Inflammatory macrophage treated with lipopolysaccharide for 1 hour (primary cell): ENCODE measurements around the gene PRAMEF5.
"Not testable (repeated sequence)": the region's sequence is repeated elsewhere in the genome, so short reads cannot be mapped to it uniquely, and the experiment has no call there.

Source experiments
- DNase-seq, 2 donors: peaks; one replicate each; pipeline ENCODE4 v3.0.0-alpha.2; 2020 to 2022

PRAMEF5 gene

DNA sequence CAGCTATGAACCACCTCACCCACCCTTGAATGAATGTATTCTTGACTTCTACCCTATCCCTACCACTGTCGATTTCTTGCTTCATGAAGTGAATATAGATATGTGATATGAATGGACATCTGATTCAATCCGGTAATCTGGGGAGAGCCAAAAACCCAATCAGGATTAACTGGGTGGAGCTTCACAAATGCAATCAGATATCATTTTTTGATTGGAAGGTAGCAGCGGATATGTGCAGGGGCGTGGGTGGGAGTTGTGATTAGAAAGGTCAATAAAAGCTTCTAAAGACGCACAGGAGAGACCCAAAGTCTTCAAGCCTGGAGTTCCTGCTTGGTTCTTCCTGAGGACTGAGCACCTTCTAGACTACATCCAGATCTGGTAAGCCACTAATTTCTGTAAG, at the start of gene PRAMEF5:
Gene PRAMEF5, plus strand, starts transcription at position 301 of the 400 bp plus-strand sequence. CDS start 5,071 bp downstream, outside the sequence.
- not testable (repeated sequence) for DNase-seq

DNA sequence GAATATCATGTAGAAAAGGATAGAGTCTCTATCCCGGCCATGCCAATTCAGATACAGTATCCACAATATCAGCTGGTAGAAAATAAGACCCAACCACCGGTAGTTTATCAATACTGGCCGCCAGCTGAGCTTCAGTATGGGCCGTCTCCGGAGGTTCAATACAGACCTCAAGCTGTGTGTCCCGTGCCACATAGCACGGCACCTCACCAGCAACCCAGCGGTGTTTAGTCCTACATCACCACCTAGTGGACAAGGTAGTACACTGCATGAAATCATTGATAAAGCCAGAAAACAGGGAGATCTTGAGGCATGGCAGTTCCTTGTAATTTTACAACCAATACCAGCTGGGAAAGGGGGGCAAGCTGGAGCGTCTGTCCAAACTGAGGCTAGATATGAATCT, 45.3 kb upstream of the PRAMEF5 start:
- not testable (repeated sequence) for DNase-seq

DNA sequence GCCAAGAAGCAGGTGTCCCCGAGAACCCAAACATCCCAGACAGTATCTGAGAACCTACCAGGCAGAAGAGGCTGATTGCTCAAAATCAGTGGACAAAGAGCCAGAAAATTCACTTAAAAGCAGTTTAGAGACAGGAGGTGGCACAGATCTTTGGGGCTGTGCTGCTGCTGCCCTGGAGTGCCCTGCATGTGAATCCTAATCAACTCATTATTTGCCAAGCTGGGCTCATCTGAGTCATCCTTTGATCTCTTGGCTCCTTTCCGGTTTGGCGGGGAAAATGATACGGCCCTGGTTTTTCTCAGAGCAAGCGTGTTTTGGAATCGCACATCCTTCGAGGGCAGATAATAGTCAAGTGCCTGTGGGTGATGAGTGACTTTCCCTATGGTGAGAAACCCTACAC, 37.4 kb upstream of the PRAMEF5 start:
- DNase-seq: not testable (repeated sequence)

DNA sequence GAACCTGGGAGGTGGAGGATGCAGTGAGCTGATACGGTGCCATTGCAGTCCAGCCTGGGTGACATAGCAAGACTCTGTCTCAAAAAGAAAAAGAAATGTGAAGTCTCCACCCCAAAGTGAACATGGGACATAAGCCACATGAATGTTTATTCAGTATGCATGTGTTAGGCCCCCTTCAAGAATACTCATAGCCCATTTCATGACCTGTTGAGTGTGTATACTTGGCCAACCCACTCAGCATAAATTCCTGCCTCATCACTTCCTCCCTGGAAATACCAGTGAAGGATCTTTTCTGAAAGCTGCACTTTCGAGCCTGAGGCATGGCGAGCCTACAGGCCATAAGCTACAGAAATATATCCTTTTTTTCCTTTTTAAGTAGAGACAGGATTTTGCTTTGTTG, 34.8 kb upstream of the PRAMEF5 start:
- not testable (repeated sequence) for DNase-seq

DNA sequence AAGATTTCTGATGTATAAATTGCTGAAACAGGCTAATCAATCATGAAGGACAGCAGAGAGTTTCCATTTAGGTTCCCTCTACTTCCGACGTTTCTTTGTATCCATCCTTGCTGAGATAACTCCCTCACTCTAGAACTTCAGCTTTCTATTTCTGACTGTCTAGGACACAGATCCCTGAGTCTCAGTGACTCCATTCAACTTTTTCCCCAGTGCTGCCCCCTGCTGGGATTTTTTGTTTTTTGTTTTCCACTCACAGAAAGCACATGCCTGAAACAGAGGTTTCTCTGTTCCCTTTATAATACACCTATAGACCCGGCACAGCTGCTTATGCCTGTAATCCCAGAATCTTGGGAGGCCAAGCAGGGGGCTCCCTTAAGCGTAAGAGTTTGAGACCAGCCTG, 31.2 kb upstream of the PRAMEF5 start:
- not testable (repeated sequence) for DNase-seq

DNA sequence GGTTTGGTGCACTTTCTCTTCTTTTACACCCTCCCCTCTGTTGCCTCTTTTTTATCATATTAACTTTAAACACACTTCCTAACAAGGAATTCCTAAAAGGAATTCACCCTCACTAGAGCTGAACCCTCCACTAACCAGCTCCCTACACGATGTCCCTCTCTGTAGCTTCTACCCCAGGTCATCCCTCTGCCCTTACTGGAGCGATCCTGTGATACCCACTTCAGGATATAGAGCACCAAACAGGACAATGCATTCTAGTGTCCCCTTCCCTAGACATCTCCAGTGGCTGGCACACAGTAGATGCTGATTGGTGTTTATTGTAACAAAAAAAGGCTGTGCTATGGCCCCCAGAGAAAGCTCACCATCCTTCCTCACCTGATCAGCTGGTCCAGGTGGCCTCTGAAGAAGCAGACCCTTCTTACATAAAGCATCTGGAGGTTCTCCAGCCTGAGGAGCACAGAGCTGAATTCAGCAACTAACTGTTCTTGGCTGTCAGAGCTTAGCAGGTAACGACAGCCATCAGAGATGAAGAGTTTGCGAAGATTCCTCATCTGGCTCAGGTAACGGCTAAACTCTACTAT, 29.4 kb upstream of the PRAMEF5 start:
- DNase-seq: no peak

DNA sequence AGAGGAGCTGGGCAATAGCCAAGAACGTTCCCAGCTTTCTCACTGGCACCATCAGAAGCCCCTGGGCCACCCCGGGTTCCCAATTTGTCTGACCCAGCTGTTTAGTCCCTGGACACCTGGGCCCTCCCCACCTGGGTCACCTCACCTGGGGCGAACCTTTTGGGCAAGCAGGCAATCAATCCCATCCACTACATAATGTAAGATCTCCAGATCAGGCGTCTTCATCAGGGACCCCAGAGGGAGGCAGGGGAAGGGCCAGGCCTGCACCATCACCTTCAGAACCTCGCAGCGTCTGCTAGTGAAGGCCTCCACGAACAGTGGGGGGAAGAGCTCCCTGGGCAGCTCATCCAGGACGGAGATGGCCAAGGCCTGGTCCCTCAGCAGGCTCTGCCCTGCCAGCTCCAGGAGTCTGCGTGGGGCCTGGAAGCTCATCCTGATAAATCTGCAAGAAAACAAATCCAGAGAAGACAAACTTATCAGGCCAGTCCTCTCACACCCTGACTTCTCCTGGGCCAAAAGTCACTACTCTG, 28.3 kb upstream of the PRAMEF5 start, which contains the start of gene PRAMEF18:
Gene PRAMEF18, minus strand, starts transcription at position 480 of the 530 bp plus-strand sequence. Its CDS starts 48 bp downstream, at position 432.
- not testable (repeated sequence) for DNase-seq

DNA sequence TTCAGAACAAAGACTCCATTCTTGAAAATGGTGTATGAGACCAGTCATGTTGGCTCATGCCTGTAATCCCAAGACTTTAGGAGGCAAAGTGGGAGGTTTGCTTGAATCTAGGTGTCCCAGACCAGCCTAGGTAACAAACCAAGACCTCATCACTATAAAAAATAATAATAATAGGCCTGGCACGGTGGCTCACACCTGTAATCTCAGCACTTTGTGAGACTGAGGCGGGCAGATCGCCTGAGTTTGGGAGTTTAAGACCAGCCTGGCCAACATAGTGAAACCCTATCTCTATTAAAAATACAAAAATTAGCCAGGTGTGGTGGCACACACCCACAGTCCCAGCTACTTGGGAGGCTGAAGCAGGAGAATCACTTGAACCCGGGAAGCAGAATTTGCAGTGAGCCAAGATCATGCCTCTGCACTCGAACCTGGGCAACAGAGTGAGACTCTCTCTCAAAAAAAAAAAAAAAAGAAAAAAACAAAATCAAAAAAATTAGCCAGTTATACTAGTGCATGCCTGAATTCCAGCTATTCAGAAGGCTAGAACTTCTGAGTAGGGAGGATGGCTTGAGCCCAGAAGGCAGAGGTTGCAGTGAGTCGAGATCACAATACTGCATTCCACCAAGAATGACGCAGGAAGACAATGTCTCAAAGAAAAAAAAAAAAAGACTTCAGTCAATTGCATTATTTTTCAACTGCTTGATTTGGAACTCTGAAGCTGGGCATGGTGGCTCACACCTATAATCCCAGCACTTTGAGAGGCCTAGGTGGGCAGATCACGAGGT, 26.5 kb upstream of the PRAMEF5 start:
- not testable (repeated sequence) for DNase-seq

DNA sequence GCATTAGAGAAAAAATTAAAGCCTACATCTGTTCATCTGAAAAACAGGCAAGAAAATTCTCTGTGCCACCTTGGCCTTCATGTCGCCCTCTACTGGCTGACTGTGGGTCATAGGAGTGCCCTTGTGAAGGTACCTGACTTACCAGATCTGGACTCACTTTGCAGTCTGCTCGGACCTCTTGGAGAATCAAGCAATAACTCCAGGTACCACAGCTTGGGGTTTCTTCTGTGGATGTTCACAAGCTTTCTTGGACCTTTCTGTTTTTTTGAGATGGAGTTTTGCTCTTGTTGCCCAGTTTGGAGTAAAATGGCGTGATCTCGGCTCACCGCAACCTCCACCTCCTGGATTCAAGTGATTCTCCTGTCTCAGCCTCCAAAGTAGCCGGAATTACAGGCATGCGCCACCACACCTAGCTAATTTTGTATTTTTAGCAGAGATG, 25.6 kb upstream of the PRAMEF5 start:
- DNase-seq: peak; percentile 5 to 44

DNA sequence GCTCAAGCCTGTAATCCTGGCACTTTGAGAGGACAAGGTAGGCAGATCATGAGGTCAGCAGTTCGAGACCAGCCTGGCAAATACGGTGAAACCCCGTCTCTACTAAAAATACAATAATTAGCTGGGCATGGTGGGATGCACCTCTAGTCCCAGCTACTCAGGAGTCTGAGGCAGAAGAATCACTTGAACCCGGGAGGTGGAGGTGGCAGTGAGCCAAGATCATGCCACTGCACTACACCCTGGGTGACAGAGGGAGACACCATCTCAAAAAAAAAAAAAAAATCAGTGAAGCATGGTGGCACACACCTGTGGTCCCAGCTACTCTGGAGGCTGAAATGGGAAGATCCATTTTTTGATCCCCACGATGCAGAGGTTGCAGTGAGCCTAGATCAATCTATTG, 23.9 kb upstream of the PRAMEF5 start:
- not testable (repeated sequence) for DNase-seq

DNA sequence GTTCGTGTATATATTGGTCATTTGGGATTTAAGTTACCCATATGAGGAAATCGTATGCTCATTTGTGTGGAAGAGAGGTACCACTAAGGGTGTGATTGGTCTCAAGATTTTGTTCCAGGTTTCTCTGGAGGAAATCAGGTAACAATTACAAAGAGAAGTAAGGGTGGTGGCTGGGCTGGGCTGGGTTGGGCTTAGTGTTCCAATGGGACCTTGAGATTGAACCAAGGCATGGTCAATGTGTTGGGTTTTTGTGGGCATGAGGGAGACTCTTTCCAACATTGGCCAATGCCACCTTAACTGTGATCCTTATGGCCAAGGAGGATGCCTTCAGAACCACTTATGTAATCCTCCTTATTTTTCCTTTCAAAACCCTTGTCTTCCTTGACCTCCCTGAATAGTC, 23.4 kb upstream of the PRAMEF5 start:
- DNase-seq: not testable (repeated sequence)

DNA sequence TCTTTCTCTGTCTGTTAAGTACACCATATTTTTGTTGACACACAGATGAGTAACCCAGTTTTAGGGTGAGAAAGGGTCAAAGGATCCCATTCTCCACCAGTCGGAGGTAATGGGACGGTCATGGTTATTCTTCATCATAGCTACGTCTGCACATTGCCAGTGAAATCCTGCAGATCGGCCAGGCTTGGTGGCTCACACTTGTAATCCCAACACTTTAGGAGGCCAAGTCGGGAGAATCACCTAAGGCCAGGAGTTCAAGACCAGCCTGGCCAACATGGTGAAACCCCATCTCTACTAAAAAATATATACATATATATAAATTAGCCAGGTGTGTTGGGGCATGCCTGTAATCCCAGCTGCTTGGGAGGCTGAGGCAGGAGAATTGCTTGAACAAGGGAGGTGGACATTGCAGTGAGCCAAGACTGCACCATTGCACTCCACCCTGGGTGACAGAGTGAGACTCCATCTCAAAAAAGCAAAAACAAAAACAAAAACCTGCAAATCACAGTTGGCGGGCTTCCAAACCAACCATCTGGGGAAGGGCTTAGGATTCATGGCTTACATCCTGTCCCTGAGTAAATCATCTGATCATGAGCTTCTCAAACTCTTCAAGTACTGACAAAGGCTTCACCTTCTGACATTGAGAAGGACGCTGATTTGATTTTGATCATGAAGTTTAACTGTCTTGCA, 22.8 kb upstream of the PRAMEF5 start:
- DNase-seq: not testable (repeated sequence)

DNA sequence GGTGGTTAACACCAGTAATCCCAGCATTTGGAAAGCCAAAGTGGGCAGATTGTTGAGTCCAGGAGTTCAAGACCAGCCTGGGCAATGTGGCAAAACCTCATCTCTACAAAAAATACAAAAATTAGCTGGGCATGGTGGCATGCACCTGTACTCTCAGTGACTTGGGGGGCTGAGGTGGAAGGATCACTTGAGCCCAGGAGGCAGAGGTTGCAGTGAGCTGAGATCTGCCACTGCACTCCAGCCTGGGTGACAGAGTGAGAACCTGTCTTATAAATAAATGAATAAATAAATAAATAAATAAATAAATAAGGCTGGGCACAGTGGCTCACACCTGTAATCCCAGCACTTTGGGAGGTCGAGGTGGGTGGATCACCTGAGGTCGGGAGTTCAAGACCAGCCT, 21.9 kb upstream of the PRAMEF5 start:
- not testable (repeated sequence) for DNase-seq

DNA sequence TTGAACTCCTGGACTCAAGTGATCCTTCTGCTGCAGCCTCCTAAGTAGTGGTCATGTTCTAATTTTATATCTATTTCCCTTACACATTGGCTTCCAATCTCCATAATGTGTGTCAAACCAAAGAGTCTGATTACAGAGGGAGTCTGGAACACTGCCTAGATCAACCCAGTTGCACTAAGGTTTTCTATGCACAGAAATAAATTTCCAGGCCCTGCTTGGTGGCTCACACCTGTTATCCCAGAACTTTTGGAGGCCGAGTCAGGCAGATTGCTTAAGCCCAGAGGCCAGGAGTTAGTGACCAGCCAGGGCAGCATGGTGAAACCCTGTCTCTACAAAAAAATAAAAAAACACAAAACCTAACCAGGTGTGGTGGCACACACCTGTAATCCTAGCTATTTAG, 19.9 kb upstream of the PRAMEF5 start:
- not testable (repeated sequence) for DNase-seq

DNA sequence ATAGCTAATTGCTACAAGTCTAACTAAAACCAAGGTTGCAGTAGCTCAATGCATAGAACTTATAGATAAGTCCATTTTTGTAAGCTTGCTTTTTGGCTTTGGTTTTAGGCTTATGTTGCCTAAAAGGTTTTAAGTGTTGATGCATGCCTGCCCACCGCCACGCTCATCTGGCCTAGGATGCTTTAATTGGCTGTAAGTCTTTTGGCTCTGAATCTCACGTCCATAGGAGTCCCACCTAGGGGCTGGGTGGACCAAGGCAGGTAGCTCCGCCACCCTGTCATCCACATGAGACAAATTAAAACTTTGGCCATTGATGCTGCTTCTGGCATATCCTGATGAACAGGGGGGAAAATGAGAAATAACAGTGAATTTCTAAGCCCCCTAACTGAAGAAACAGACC, 16.4 kb upstream of the PRAMEF5 start:
- DNase-seq: not testable (repeated sequence)

DNA sequence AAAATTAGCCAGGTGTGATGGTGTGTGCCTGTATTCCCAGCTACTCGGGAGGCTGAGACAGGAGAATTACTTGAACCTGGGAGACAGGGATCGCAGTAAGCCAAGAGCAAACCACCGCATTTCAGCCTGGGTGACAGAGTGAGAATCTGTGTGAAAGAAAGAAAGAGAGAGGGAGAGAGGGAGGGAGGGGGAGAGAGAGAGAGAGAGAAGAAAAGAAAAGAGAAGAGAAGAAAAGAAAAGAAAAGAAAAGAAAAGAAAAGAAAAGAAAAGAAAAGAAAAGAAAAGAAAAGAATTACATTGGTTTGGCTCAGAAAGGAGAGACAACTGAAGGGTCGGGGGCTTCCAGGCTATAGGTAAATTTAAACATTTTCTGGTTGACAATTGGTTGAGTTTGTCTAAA, 14.4 kb upstream of the PRAMEF5 start:
- not testable (repeated sequence) for DNase-seq

DNA sequence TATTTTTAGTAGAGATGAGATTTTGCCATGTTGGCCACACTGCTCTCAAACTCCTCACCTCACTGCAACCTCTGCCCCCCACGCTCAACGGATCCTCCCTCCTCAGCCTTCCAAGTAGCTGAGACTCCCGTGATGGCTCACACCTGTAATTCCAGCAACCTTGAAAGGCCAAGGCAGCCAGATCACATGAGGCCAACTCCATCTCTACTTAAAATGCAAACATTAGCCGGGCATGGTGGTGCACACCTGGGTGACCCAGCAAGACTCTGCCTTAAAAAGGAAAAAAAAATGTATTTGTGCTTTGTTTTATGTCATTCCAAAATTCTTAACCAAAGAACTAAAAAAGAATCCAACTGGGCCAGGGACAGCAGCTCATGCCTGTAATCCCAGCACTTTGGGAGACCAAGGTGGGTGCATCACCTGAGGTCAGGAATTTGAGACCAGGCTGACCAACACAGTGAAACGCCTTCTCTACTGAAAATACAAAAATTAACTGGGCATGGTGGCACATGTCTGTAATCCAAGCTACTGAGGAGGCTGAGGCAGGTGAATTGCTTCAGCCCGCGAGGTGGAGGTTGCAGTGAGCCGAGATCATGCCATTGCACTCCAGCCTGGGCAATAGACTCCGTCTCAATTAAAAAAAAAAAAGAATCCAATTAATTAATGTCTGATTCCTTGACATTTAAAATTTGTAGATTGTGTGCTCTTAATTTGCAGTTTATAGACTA, 10.3 kb upstream of the PRAMEF5 start:
- not testable (repeated sequence) for DNase-seq

DNA sequence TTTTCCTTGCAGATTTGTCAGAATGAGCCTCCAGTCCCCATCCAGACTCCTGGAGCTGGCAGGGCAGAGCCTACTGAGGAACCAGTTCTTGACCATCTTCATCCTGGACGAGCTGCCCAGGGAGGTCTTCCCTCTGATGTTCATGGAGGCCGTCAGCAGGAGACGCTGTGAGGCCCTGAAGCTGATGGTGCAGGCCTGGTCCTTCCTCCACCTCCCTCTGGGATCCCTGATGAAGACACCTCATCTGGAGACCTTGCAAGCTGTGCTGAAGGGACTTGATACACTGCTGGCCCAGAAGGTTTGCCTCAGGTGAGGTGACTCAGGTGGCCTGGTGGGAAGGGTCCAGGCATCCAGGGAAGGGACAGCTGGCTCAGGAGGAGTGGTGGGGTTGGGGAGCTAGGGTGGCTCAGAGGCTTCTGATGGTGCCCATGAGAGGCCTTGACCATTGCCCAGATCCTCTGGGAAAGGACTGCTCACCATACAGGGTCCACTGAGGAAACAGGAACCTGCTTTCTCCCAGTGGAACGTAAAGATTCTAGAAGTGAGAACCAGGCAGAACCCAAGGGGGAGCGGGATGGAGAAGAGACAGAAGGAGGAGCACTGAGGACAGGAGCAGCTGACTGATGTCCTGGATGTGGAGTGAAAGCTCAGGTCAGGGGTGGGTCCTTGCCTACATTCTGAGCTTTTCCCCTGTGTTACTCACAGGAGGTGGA, 8.0 kb upstream of the PRAMEF5 start:
- not testable (repeated sequence) for DNase-seq

DNA sequence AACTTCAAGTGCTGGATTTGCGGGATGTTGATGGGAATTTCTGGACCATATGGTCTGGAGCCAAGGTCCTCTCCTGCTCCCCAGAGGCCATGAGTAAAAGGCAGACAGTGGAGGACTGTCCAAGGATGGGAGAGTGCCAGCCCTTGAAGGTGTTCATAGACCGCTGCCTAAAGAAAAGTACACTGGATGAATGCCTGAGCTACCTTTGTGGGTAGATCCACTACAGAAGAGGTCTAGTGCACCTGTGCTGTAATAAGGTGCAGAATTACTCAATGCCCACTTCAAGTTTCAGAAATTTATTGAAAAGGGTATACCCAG, 7.5 kb upstream of the PRAMEF5 start:
- DNase-seq: not testable (repeated sequence)

DNA sequence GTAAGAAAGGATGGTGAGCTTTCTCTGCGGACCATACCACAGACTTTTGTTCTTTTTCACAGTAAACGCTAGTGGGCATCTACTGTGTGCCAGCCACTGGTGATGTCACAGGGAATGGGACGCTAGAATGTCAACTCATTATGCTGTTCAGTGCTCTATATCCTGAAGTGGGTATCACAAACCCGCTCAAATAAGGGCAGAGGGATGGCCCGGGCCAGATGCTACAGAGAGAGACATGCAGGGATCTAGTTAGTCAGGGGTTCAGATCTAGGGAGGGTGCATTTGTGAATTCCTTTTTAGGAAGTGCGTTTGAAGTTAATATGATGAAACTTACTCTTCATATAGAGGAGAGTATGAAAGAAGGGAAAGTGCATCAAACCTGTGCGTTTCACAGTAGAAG, 6.9 kb upstream of the PRAMEF5 start:
- not testable (repeated sequence) for DNase-seq

DNA sequence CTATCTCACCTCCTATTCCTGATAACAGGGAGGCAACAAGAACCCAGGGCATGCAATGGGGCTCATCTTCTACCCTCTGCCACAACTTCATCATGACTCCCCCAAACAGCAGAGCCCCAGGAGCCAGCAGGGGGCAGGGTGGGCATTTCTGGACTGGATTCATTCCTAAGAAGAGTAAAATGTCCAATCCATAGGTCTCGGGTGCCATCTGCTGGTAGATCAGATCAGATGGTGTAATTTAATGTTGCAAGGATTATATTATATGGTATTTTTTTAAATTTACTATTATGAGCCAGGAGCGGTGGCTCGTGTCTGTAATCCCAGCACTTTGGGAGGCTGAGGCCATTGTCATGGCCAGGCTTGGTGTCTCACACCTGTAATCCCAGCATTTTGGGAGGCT, 11.1 kb downstream of the PRAMEF5 start:
- not testable (repeated sequence) for DNase-seq

DNA sequence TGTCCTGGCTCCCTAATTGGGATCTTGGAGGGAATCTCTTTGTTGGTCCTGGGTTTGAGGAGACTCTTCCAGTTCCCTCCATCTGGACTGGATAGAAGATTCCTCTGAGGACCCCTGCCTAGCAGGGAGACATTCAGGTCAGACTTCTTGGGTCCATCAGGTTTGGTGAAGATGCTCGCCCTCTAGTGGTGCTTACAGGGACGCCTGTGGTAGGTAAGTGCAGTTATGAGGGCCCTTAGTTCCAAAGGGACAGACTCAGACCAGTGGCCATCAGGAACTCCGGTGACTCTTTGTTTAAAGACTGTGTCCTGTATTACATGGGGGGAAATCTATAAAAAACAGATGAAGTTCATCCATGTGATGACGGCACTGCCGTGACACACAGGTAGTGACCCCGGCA, 23.0 kb downstream of the PRAMEF5 start:
- DNase-seq: peak in 1 of 2 donors; percentile 0
